Esophagus squamous epithelium (tissue), 4 donors: ENCODE results near the gene LGI1.

Source experiments
- POLR2A ChIP-seq, 4 donors: fragments of 450-650 bp; IDR thresholded peaks; one replicate each; pipeline ENCODE4 v1.6.1; 2017; ENCODE audit warnings: antibody characterized with exemption in 4 of 4, mild to moderate bottlenecking in 4 of 4, moderate library complexity in 3 of 4
- TF ChIP-seq, protein P1 (sequence below), 6 experiments: fragments of 450-650 bp in 4 of 6; fragments of 200-600 bp in 2 of 6; sonication (generic) in 2 of 6; IDR thresholded peaks; one replicate each; pipeline ENCODE4 v1.5.1; 2016 to 2019; ENCODE audit warnings: antibody characterized with exemption in 6 of 6, mild to moderate bottlenecking in 4 of 6, moderate library complexity in 4 of 6

DNA sequence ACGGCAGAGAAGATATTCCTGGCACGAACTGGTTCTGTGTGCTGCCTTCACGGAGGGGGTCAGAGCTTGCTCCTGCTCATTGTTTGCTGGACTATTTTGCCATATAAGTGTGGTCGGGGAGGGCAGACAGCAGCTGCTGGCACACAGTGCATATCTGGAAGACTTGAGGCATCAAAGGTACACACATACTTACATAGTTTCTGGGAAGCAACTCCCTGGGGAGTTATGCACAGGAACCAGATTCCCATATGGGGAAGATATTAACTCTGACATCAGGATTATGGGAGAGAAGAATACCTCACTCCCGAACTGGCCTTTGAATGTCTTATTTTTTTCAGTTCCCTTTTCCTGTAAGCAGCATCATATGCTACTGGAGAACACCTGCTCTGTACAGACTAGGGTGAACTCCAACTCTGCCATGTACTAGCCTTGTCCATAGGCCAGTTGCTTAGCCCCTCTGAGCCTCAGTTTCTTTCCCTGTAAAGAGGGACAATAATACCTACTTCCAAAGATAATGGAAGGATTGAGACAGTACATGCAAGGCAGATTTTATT is 41.5 kb downstream of the LGI1 start:
- TF ChIP-seq, protein P1, sequence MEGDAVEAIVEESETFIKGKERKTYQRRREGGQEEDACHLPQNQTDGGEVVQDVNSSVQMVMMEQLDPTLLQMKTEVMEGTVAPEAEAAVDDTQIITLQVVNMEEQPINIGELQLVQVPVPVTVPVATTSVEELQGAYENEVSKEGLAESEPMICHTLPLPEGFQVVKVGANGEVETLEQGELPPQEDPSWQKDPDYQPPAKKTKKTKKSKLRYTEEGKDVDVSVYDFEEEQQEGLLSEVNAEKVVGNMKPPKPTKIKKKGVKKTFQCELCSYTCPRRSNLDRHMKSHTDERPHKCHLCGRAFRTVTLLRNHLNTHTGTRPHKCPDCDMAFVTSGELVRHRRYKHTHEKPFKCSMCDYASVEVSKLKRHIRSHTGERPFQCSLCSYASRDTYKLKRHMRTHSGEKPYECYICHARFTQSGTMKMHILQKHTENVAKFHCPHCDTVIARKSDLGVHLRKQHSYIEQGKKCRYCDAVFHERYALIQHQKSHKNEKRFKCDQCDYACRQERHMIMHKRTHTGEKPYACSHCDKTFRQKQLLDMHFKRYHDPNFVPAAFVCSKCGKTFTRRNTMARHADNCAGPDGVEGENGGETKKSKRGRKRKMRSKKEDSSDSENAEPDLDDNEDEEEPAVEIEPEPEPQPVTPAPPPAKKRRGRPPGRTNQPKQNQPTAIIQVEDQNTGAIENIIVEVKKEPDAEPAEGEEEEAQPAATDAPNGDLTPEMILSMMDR (IDR thresholded peaks at IDR 0.05): no peak
- TF ChIP-seq POLR2A (IDR thresholded peaks at IDR 0.05): no peak
